Subcutaneous adipose tissue (tissue), 4 donors: Measurements from ENCODE around the gene P2RX5. TPM values are rescaled to one million over a fixed set of nuclear protein-coding genes. Genes with fewer than 3 reads are reported as not detected.

Experiments used
- total RNA-seq, 4 donors: library from RNA; depleted of rRNA; stranded (reverse); fragments of >200 nt; gene quantifications; one replicate each; pipeline ENCODE4 v1.1.0, GENCODE V29; 2016
- TF ChIP-seq, protein P1 (sequence below): fragments of 450-650 bp; IDR thresholded peaks from one replicate; pipeline ENCODE4 v1.5.1; 2016; ENCODE audit warnings: low read depth, mild to moderate bottlenecking, control low read depth, antibody characterized with exemption, moderate library complexity

Gene P2RX5
- total RNA-seq, 4 donors from 2014 or later, result 0.68 TPM; not detected in 3

- TF ChIP-seq, protein P1, sequence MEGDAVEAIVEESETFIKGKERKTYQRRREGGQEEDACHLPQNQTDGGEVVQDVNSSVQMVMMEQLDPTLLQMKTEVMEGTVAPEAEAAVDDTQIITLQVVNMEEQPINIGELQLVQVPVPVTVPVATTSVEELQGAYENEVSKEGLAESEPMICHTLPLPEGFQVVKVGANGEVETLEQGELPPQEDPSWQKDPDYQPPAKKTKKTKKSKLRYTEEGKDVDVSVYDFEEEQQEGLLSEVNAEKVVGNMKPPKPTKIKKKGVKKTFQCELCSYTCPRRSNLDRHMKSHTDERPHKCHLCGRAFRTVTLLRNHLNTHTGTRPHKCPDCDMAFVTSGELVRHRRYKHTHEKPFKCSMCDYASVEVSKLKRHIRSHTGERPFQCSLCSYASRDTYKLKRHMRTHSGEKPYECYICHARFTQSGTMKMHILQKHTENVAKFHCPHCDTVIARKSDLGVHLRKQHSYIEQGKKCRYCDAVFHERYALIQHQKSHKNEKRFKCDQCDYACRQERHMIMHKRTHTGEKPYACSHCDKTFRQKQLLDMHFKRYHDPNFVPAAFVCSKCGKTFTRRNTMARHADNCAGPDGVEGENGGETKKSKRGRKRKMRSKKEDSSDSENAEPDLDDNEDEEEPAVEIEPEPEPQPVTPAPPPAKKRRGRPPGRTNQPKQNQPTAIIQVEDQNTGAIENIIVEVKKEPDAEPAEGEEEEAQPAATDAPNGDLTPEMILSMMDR, result no peak
Measured at GRCh38 chr17:3685174-3685573, 10.8 kb downstream of the P2RX5 start.

DNA sequence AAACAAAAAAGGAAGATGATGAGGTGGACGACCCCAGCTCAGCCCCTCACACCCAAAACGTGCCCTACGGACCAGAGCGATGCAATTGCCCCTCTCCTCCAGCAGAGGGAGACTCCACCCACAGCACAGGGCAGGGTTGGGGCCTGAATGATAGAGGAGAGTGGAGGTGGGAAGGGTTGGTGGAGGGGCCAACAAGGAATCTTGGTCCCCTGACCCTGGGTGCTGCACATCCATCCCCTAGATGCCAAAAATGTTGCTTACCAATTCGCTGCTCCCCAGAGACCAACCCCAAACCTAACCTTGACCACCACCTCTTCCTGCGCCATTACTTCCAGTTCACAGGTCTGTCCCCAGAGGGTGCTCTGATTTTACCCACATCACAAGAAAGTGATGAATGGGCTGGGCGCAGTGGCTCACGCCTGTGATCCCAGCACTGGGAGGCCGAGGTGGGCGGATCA lies 12.9 kb downstream of the P2RX5 start:
- TF ChIP-seq, protein P1, result no peak

GRCh38 chr17:3682033-3682432 lies 13.9 kb downstream of the P2RX5 start:
- TF ChIP-seq, protein P1, result no peak

GRCh38 chr17:3681565-3681964 lies 14.4 kb downstream of the P2RX5 start:
- TF ChIP-seq, protein P1, result no peak

GRCh38 chr17:3681057-3681456 lies 14.9 kb downstream of the P2RX5 start:
- TF ChIP-seq, protein P1, result no peak

DNA sequence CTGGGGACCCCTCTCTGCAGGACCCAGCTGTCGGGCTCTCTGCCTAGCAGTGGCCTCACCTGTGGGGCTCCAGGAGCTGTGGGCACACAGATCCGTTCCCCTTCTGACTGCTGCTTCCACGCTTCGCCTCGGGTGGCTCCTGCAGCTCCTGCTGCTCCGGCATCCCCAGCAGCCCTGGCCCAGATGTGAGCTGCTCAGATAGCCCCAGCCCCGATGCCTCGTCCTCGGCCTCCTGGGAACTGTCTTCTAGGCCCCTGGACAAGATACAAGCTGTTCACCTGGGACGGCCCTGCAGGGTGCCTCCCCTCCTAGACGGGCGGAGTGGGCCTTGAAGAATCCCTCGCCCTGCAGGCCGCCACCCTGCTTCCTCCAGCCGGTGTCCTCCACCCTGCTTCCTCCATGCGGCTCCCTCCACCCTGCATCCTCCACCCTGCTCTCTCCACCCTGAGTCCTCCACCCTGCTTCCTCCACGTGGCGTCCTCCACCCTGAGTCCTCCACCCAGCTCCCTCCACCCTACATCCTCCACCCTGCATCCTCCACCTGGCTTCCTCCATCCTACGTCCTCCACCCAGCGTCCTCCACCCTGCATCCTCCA lies 16.3 kb downstream of the P2RX5 start:
- TF ChIP-seq, protein P1, result no peak

DNA sequence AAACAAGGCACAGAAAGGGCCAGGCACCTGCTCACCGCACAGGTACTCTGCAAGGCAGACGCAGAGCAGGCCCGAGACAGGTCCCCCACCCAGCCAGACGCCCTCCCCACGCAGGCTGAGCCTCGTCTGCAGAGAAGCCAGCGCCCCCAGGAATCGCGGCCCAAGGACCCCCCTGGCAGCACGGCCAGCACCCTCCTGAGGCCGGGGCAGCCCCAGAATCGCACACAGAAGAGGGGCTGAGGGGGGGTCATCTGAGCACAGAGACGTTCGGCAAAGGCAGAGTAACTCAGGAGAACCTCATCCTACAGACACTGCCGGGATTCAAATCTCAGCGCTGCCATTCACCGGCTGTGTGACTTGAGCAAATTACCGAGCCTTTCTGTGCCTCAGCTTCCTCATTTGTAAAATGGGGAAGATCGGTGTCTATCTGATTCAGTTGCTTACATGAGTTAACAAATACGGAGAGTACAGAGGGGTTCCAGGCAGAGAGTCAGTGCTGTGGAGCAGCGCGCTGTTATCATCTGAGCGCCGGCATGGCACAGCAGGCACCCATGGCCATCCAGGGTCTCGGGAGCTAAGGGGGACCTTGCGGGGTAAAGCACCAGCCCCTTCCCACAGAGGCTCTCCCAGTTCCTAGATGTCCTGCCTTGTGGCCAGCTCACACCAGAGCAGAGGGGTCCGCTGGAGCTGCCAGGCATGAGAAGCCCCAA lies 17.0 kb downstream of the P2RX5 start:
- TF ChIP-seq, protein P1, result no peak
